Hippocampal formation (tissue), 2 donors: ENCODE measurements around the gene DYNLT2B.
"Not testable (repeated sequence)": the region's sequence is repeated elsewhere in the genome, so short reads cannot be mapped to it uniquely, and the experiment has no call there.

ENCODE experiments used
- DNase-seq, 2 donors: peaks; one replicate each; lab custom pipeline; 2025; lab: John Stamatoyannopoulos, UW

DYNLT2B gene

DNA sequence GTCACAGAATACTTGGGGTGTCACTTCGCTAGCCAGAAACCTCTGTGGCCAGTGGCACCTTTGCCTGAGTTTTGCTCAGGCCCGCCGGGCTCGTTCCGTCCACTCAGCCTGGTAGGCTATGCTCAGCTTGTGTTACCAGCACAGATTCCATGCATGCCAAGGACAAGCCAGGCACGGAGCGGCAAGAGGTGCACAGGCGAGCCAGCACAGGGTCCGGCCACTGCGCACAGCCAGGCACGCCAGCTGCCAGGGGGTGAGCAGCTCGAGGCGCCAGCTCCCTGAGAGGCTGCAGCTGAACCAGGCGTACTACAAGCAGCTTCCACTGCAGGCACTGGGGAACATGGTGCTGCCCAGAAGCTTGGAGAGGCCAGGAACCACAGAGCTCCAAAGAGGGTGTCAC is 45.2 kb downstream of the DYNLT2B start:
- DNase-seq = no peak

- no peak for DNase-seq
Observed at GRCh38 chr3:196270499-196270898, 47.5 kb downstream of the DYNLT2B start.

- no peak for DNase-seq
Observed at GRCh38 chr3:196268284-196269163, 49.5 kb downstream of the DYNLT2B start.

DNA sequence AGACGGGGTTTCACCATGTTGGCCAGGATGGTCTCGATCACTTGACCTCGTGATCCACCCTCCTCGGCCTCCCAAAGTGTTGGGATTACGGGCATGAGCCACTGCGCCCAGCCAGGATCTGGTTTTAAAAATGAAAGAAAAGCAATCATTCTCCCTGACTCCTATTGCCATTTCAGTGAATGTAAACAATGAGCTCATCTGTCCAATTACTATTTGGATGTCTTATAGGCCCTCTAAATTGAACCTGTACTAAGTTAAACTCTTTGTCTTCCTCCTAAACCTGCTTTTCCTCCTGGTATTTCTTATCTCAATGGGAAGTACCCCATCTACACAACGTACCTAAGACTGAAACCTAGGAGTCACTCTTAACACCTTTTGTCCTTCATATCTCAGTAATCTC is 54.2 kb downstream of the DYNLT2B start:
- no peak for DNase-seq

DNA sequence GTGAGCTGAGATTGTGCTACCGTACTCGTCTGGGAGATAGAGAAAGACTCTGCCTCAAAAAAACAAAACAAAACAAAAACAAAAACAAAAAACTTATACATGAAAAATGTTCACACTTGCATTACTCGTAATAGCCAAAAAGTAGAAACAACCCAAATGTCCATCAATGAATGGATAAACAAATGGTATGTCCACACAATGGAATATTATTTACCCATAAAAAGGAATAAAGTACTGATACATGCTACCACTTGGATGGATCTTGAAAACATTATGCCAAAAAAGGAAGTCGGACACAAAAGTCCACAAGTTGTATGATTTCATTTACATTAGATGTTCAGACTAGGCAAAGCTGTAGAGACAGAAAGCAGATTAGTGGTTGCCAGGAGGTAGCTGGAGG is 57.3 kb downstream of the DYNLT2B start:
- no peak for DNase-seq

- DNase-seq = no peak
Observed at GRCh38 chr3:196255776-196256175, 62.3 kb downstream of the DYNLT2B start.

- DNase-seq = no peak
Observed at GRCh38 chr3:196254376-196255283, 63.4 kb downstream of the DYNLT2B start.

DNA sequence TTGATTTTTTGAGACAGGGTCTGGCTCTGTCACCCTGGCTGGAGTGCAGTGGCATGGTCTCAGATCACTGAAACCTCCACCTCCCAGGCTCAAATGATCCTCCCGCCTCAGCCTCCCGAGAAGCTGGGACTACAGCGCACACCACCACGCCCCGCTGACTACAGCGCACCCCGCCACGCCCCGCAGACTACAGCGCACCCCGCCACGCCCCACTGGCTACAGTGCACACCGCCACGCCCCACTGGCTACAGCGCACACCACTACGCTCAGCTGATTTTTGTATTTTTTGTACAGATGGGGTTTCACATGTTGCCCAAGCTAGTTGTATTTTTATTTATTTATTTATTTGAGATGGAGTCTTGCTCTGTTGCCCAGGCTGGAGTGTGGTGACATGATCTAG is 66.1 kb downstream of the DYNLT2B start:
- no peak for DNase-seq

GRCh38 chr3:196246612-196247308 is 71.3 kb downstream of the DYNLT2B start:
- DNase-seq = no peak

GRCh38 chr3:196244166-196244565 is 73.9 kb downstream of the DYNLT2B start:
- DNase-seq = not testable (repeated sequence)

GRCh38 chr3:196241704-196242103 is 76.3 kb downstream of the DYNLT2B start:
- no peak for DNase-seq
